ENCODE results near the gene LUZP1.

- TF ChIP-seq KDM1A (IDR thresholded peaks at IDR 0.05; ENCODE audit: borderline replicate concordance) = no peak
- TF ChIP-seq CHD2 (IDR thresholded peaks at IDR 0.05; ENCODE audit: borderline replicate concordance, low read depth, low read length) = no peak
- no peak for TF ChIP-seq MAX (IDR thresholded peaks at IDR 0.05; ENCODE audit: low read depth, low read length)
- no peak for TF ChIP-seq HCFC1 (IDR thresholded peaks at IDR 0.05; ENCODE audit: low read length)
- no peak for TF ChIP-seq ZSCAN29 (IDR thresholded peaks at IDR 0.05)
- TF ChIP-seq ZZZ3 (IDR thresholded peaks at IDR 0.05; ENCODE audit: control insufficient read depth, insufficient read length, low read depth) = no peak
- TF ChIP-seq CTCF (IDR thresholded peaks at IDR 0.05 in 2 of 3, conservative IDR thresholded peaks at IDR 0.05 in 1 of 3; ENCODE audit: control insufficient read depth in 2 of 3, extremely low read depth in 1 of 3, insufficient read depth in 1 of 3, low read depth in 3 of 3, low read length in 3 of 3) = no peak
- no peak for TF ChIP-seq PBX3 (IDR thresholded peaks at IDR 0.05; ENCODE audit: insufficient replicate concordance, low read depth, low read length)
- TF ChIP-seq ZNF274 (IDR thresholded peaks at IDR 0.05; ENCODE audit: insufficient read depth, insufficient read length) = no peak
- no peak for TF ChIP-seq REST (IDR thresholded peaks at IDR 0.05; ENCODE audit: low read depth, low read length)
- TF ChIP-seq JUND (IDR thresholded peaks at IDR 0.05; ENCODE audit: low read depth, low read length) = no peak
- no peak for TF ChIP-seq POLR2A (IDR thresholded peaks at IDR 0.05; ENCODE audit: low read depth, low read length)
- no peak for TF ChIP-seq RELA (IDR thresholded peaks at IDR 0.05; ENCODE audit: borderline replicate concordance, partially characterized antibody)
- no peak for TF ChIP-seq EGR1 (IDR thresholded peaks at IDR 0.05; ENCODE audit: borderline replicate concordance in 1 of 2, low read depth in 2 of 2, low read length in 2 of 2)
Measured at GRCh38 chr1:23185381-23185780, 16.7 kb upstream of the LUZP1 start.

Measured in GM12878 (cell line).